NCI-H128 (cell line): ENCODE results near the gene STRBP.

Source experiments
- DNase-seq: peaks from one replicate; lab custom pipeline; 2025; ENCODE audit not compliant: unreplicated experiment; lab: John Stamatoyannopoulos, UW

Gene STRBP

DNA sequence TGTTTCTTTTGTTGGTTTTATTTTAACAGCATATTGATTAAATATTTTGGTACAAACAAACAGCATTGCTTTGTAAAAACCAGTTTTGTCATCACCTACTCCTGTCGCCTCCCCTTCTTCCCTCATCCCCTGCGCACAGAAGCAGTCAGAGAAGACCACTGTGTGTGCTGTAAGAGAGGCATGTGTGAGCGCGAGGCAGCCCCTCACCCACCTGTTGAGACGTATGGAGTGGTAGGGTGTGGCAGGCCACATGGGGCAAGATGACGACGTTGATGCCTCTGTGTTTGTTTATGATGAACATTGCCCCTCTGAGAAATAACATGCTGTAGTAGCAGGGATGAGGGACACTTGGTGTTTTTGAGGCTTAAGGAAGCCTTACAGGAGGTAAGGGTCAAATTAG, 163.6 kb downstream of the STRBP start:
- DNase-seq: no peak

- no peak for DNase-seq
These were observed 165.8 kb downstream of the STRBP start for GRCh38 chr9:123102375-123103113.

GRCh38 chr9:123099548-123099947, 168.8 kb downstream of the STRBP start:
- no peak for DNase-seq

- DNase-seq: no peak
These were observed 169.3 kb downstream of the STRBP start for GRCh38 chr9:123099042-123099441.

- no peak for DNase-seq
These were observed 170.3 kb downstream of the STRBP start for GRCh38 chr9:123098096-123098459.

- no peak for DNase-seq
These were observed 170.8 kb downstream of the STRBP start for GRCh38 chr9:123097430-123098095.

DNA sequence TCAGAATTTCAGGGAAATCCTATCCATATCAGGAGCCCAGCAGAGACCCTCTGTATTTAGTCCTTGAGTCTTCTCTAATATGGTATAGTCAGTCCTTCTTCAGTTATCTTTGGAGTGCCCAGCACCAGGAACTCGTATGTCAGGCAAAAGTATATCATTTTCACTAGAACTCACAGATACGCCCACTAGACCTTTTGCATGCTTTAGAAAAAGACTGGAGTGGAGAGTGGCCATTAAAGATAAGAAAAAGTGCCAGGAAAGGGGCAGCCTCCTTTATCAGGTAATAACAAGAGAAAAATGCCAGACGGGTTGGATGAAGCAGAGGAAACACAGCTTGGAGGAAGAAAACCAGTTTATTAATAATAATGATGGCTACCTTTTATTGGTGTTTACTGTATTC, 171.4 kb downstream of the STRBP start:
- no peak for DNase-seq

DNA sequence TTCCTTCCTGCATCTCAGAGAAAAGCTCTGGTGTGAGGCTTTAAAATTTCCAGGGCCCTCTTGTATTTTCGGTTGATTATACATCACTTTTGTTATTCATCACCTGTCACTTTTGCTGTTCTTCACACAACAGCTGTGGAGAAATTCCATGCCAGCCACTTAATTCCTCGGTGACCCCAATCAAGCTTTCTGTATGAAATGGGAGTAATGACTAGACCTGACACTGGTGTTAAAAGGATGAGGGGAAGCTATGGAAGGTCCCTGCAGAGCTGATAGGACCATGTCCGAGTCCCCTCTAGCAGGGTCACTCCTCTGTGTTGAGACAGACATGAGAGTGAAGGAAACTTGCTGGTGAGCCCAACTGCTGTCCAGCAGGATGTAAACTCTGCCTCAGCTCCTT, 175.2 kb downstream of the STRBP start:
- no peak for DNase-seq

- no peak for DNase-seq
These were observed 176.9 kb downstream of the STRBP start for GRCh38 chr9:123091459-123091858.

GRCh38 chr9:123090956-123091355, 177.4 kb downstream of the STRBP start:
- DNase-seq: no peak

DNA sequence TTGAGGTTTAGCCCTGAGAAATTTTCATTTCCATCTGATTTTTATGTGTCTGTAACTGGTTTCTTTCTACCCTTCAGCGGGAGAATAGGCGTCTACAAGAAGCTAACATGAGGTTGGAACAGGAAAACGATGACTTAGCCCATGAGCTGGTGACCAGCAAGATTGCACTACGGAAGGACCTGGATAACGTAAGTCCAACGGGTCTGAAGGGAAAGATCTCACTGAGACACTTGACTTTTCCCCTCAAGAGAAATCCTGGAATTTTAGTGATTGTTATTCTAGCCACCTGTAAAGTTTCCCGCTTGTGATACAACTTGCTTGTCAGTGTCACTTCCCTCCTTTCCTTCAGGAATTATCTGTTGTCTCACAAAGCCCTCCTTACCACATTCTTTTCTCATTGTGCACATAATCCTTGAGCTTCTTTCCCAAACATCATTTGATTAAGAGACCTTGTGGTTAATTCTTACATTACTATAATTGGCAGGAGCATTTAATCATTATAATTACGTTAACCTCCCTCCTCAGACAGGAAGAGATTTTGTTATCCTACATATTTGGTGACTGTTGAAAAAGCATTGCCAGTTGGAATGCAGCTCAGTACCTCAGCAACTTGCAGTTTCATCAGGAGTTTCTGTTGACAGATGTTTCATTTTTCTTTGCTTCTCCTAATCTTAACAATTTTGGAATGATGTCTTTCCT, 178.0 kb downstream of the STRBP start:
- DNase-seq: no peak

DNA sequence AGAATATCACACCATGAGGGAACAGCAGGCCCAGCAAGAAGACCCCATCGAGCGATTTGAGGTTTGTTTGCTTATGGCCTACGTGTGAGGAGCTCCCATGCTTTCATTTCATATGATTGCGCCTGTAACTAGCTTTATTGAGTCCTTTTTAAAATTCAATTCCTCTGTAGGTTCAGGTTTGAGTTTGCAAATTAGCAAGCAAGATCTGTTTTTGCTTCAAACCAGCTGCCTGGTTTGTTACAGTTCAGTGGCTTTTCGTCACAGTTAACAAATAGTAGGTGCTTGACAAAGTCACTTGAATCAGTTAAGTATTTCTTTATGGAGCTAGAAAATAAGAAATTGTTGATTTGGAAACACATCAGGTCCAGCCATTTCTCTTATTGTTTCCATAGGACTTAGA, 178.6 kb downstream of the STRBP start:
- no peak for DNase-seq

DNA sequence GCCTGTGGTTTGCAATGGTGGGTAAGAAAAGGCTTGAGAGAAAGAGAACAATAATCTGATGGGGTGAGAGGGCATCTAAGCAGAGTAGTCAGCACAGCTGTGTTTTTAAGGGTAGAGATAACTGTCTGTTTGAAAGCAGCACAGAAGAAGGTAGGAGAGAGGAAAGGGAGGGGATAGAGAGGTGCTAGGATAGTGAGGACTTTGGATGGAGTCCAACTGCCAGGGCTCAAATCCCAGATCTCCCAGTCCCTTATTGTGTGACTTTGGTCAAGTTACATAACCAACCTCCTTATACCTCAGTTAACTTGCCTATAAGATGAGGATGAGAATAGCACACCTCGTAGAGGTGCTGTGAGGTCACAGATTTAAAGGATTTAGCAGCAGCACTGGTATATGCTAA, 179.3 kb downstream of the STRBP start:
- no peak for DNase-seq

GRCh38 chr9:123087359-123087888, 181.0 kb downstream of the STRBP start:
- no peak for DNase-seq

- no peak for DNase-seq
These were observed 182.5 kb downstream of the STRBP start for GRCh38 chr9:123085916-123086315.

DNA sequence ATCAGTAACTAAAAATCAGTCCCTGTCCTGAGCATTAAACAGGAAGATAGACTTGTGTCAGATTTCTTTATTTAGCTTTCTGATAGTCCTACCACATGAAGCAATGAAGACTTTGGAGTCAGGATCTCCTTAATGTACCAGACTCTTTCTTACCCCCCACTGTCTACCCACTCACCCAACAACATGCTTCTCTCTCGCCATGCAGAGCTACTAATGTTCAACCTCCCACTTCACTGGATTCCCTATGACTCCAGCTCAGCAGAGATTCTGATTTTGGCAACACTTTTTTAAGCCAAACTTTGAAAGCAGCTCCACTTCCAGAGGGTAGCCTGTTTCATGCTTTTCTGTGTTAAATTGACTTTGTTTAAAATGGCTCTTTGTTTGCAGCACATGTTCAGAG, 184.1 kb downstream of the STRBP start:
- DNase-seq: no peak

- no peak for DNase-seq
These were observed 184.7 kb downstream of the STRBP start for GRCh38 chr9:123083680-123084079.

DNA sequence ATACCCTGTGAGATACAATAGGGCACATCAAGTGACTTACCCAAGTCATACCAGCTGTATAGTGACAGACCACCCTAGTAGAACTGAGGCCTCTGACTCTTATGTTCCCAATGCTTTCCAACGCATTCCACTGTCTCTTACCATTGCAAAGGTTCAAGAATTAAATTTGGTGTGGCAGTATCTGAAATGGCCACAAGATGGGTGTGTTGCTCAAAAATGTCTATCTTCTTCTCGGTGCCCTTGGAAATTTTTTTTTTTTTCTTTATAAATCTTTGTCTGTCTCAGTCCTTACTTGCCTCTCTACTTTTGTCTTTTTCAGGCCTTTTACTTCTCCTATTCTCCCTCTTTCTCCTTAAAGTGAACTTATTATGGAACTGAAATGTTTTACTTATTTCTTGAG, 186.6 kb downstream of the STRBP start:
- no peak for DNase-seq

GRCh38 chr9:123080444-123080843, 187.9 kb downstream of the STRBP start:
- no peak for DNase-seq

DNA sequence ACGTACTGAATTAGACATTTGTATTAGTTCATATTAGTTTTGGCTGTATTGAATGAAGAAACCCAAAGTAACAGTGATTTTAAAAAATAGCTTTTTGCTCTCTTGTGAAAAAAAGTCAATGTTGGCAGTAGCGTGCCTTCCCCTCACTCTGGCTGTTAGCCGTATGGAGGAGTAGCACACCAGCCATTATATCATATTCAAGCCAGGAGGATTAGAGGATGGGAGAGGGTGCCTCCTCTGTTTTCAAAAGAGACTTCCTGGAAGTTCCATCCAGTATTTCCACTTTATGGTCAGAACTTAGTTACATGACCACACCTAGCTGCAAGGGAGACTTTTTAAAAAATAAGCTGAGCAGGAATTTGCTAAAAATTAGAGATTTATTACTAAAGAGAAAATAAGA, 193.8 kb downstream of the STRBP start:
- DNase-seq: no peak

GRCh38 chr9:123073991-123074422, 194.4 kb downstream of the STRBP start:
- no peak for DNase-seq

DNA sequence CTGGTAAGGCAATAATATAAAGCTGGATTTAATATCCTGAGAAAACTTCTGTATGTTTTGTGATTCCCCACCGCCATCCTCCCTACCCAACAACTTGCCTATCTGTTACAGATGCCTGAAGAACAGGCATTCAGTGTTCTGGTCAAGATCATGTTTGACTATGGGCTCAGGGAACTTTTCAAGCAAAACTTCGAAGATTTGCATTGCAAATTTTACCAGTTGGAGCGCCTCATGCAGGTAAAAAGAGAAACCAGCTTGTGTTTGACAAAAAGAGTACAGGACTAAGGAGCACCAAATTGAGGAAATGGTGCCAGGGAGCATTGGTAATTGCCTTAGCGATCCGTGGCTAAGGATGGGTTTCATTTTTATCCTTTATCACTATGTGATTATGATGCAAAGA, 194.9 kb downstream of the STRBP start:
- DNase-seq: no peak
